Glomerular visceral epithelial cell (primary cell): ENCODE data around the gene PPDPF.

Experiments used
- DNase-seq: peaks from one replicate; pipeline ENCODE4 v3.0.0-alpha.2; 2016; ENCODE audit errors: extremely low spot score

The PPDPF gene

DNA sequence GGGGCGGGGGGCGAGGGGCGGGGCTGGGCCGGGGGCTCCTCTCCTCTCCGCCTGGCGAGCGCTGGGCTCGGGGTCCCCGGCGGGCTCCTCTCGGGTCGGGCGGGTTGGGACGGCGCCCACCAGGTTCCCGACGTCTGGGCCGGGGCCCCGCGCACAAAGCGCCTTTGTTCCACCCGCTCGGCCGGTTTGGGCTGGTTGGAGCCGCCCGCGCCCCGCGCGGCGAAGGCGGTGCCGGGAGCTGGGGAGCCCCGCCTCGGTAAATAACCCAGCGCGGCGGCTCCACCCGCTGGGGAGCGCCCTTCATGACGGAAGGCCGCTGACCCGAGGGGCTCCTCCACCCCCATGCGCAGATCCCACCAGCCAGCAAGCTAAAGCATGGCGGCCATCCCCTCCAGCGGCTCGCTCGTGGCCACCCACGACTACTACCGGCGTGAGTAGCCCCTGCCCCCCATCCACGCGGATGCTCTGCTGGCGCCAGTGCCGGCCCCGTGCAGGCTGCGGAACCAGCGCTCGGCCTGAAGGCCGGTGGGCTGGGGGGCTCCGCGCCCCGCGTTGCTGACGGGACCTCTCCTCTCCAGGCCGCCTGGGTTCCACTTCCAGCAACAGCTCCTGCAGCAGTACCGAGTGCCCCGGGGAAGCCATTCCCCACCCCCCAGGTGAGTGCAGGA, 503 bp downstream of the PPDPF start:
- peak; percentile 77 for DNase-seq

DNA sequence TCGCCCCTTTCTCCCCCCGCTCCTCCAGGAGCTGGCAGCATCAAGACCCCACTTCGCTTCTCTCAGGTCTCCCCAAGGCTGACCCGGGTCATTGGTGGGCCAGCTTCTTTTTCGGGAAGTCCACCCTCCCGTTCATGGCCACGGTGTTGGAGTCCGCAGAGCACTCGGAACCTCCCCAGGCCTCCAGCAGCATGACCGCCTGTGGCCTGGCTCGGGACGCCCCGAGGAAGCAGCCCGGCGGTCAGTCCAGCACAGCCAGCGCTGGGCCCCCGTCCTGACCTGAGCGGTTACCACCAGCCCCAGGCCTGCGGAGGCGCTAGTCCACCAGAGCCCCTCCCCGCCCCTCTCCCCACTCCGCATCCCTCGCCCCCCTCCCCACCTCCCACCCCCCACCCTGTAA, 1.0 kb downstream of the PPDPF start:
- no peak for DNase-seq

DNA sequence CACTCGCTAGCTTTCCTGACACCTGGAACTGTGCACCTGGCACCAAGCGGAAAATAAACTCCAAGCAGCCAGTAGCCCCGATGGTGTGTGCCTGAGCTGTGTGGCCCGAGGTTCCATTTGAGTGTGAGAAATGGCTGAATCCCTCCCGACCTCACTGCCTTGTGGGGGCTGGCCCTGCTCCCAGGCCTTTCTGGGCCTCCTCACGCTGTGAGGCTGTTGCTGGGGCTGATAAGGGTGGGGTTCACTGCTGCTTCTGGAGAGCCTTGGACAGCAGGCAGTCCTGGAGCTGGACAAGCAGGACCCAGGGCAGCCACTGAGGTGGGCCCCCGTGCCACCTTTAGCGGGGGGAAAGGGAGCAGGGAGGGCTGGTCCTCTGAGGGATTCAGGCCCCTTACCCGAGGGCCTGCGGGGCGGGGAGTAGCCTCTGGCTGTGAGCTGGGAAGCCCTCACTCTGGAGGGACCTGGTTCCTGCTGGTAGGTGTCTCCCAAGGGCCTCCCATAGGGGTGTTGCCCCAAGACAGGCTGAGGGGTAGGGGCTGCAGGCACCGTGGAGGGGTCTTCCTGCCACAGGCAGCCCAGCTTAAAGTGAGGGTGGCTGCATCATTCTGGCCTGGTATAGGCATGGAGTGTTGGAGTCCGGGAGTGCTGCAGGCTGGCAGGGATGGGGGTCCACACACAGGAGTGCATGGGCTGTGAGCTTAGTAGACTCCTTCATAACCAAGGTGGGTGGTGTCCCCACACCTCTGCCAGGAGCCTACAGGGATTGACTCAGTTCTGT, 1.7 kb downstream of the PPDPF start:
- DNase-seq, result no peak

DNA sequence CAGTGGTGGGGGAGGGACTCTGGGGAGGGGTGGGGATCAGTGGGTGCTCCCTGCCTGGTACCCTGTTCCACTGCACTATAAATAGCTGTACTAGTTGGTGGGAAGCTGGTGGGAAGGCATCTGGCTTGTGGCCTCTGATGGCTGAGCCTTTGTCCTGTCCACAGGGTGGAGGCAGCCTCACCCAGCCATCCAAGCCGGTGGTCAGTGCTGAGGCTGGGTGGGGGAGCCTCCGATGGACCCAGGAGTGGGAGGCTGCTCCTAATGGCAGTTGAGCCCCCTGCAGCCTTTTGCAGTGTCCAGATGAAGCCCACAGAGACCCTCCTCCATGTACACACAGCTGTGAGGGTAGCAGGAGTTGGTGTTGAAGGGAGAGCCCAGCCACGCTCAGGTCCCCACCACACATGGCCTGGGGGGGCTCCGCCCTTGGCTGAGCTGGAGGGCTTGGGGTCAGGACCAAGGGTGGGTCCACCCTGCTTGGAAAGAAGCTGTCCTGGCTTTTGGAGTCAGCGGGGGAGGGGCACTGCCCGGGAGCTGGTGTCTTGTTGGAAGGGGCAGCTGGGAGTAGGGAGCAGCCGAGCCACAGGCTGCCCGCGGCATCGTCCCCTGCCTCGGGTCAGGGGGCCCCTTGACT, 2.5 kb downstream of the PPDPF start:
- DNase-seq, result no peak

DNA sequence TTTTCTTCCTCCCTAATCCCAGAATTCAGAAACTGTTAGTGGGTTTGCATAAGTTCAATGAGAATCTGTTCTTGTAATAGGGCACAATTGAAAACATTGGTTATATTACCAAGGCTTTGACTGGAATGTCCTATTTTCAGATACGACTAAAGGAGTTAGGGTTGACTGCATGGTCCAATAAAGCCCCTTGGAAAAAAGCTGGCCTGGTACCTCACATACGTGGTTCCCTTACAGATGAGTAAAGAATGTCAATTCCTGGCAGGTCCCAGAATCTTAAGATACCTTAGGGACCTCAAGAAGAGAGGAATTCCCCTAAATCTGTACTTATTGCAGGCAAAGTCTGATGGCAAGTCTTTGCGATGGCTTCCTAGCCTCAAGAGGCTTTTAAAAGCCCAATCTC, 4.6 kb downstream of the PPDPF start:
- DNase-seq, result no peak

DNA sequence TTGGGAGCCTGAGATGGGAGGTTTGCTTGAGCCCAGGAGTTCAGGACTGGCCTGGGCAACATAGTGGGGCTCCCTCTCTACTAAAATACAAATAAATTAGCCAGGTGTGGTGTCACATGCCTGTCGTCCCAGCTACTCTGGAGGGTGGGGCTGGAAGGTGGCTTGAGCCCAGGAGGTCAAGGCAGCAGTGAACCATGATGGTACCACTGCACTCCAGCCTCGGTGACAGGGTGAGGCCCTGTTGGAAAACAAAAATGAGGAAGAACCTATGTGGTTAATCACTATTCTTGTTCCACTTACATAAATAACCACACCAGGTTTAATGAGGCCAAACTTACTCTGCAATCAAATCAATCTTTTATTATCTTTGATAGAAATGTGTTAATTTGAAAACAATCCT, 5.4 kb downstream of the PPDPF start:
- DNase-seq, result no peak

DNA sequence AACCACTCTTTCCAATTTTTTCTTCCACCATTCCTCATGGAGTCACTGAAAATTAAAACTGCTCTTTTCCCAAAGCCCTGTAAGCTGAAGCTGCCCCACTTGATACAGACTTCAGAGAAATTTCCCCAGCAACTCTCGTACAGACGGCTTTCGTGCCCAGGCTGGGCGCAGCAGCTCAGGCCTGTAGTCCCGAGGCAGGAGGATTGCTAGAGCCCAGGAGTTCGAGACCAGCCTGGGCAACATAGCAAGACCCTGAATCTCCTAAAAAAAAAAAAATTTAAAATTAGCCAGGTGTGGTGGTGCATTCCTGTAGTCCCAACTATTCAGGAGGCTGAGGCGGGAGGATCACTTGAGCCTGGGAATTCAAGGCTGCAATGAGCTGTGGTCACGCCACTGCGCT, 6.6 kb downstream of the PPDPF start:
- DNase-seq, result no peak

DNA sequence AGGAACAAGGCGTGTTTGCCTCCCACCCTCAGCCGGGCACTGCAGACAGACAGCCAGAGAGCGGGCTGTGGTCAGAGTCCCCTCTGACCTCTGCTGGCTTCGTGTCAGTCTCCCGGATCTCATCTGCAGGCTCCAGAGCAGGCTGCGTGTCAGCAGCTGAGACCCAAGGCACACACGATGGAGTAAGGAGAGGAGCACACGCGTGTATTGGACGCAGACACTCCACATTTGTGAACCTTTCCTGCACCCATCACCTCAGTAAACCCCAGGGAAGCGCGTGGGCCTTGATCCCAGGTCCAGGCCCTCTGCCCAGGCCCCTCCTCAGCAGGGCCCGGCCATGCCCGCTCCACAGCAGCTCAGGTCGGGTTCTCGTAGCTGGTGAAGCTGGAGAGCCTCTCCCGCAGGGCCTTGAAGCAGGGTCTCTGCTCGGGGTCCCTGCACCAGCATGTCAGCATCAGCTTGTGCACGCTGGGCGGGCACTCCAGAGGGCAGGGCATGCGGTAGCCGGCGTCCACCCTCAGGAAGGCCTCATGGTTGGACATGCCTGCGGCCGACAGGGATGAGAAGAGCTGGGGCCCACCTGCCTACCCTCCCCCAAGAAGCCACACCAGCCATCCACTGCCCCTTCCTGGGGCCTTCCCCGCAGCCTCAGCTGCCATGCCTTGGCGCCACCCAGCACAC, 8.8 kb downstream of the PPDPF start:
- no peak for DNase-seq

DNA sequence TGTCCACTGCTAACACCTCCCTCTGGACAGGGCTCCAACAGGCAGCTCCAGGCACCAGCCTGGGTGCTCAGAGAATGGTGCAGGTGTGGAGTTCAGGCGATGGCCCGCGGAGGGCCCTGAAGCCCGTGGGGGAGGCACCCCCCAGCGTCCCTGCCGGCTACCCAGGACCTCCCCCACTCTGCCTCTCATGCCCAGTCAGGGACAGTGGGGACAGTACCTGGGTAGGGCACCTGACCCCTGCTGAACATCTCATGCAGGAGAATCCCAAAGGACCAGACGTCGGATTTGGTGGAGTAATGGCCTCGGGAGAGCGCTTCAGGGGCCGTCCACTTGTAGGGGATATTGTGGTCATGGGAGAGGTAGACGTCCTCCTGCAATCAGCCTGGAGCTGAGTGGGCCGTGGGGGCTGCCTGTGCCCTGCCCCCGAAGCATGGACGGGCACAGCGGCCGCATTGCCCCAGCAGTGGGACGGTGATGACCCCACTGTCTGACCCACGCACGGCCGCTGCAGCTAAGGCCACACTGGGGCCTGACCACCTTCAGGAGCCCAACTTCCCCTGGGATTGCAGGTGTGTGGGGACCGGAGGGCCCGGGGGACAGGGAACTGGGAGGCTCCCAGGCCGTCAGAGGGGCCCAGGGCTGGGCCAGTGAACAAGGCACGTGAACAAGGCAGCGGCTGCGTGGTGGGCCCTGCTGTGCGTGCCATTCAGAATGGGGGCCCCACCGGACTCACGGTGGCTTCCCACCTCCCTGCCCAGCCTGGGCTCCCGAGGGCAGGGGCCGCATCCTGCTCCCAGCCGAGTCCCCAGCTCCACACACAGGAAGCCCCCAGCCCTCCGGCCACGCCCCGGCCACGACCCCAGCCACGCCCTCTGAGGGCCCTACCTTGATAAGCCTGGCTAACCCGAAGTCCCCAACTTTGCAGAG, 9.6 kb downstream of the PPDPF start:
- DNase-seq, result no peak

DNA sequence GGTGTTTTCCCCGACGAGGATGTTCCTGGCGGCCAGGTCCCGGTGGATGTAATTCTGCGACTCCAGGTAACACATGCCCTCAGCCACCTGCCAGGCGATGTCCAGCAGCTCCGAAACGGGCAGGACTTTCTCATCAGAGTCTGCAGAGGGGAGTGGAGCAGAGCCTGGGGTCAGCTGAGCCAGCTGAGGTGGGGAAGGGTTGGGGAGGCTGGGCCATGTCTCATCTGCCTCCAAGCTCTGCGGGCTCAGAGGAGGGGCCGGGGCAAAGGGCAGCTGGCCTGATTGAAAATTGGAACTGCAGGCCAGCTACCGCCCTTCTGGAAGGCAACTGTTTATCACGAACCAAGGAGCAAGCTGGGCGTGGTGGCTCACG, 10.2 kb downstream of the PPDPF start:
- no peak for DNase-seq

DNA sequence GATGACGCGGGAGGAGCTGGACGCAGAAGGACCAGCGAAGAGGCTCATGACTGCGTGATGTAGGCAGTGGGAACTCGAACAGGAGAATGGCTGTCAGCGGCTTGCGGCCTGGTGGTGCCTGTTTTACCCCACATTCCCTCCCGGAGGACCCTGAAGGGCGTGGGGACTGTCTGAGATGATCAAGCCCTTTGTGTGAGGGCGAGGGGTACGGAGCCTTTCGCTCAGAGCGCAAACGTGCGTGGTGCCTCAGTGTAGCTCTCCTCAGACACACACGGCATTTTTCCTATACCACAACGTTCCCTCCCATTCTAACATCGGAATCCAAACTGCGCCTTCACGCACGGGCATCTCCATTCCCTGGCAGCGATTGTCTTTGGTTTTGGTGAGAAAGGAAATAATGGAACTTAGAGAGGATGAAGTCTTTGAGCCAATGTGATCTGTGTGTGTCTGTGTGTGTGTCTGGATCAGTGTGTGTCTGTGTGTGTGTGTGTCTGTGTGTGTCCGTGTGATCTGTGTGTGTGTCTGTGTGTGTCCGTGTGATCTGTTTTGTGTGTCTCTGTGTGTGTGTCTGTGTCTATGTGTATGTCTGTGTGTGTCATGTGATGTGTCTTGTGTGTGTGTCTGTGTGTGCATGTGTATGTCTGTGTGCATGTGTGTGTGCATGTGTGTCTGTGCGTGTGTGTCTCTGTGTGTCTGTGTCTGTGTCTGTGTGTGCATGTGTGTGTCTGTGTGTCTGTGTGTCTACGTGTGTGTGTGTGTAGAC, 11.3 kb downstream of the PPDPF start:
- DNase-seq, result no peak

DNA sequence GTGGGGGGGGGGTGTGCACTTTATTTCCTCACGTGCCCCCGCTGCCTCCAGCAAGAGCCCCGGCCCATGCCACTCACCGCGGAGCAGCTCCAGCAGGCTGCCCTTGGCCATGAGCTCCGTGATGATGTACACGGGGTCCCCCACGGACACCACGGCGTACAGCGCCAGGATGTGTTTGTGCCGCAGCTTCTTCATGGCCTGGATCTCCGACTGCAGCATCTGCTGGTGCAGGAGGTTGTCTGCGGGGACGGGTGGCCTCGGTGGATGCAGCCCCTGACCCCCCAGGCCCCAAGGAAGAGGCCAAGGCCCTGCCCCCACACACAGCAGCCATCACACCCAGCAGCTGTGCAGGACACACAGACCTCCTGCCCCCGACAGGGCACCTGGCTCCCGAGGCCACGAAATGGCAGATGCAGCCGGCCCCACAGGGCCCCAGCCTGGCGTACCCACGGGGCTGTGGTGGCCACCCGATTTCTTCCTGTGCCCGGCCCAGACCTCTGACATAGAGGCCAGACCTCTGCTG, 11.9 kb downstream of the PPDPF start:
- DNase-seq, result no peak

DNA sequence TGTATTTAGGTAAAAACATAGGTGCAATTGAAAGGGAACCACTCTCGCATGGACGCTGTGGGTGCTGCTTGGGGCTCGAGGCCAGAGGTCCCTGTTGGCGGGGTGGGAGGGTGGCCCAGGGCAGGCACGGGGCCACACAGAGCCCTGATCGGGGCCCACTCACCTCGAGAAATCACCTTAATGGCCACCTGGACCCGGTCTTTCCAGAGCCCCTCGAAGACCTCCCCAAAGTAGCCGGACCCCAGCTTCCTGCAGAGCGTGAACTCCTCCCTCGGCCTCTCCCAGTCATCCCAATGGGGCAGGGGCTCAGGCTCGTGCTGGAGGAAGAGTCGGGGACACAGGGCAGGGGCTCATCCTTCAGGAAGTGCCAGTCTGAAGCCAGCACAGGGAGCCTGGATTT, 12.8 kb downstream of the PPDPF start:
- DNase-seq, result no peak

DNA sequence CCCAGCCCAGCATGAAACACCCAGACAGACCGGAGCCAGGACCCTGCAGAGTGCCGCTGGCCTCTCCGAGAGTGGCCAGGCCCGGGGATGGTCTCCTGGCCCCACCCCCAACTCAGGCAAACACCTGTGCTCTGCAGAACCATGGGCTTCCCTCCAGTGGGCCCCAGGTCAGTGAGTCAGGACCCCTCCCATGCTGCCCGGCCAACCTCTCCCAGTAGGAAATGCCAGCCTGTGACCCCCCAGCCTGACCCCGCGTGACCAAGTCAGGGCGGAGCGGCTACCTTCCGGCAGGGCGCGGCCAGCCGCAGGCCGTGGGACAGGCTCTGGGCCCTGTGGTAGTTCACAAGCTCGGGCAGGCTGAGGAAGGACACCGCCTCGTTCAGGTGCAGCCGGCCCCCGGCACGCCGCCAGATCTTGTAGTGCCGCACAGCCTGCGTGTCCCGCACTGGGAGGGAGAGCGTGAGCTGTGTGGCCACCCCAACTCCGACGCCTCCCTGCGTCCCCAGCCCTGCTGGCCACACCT, 13.4 kb downstream of the PPDPF start:
- no peak for DNase-seq

DNA sequence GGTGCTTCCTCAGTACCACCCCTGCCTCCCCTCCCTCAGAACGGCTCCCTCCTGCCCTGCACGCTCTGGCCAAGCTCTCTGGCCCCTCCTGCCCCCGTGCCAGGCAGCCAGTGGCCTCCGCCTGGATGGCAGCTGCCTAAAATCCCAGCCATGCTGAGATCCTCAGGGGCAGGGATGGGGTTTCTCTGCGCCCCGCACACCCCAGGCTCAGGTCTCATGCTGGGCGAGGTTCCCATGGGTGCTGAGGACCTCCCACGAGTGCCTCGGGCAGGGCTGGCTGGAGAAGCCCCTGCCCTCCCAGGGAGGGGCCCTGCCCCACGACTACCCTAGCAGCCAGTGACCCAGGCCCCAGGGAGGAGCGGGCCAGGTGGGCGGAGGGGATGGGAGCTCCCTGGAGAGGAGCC, 13.9 kb downstream of the PPDPF start:
- no peak for DNase-seq

DNA sequence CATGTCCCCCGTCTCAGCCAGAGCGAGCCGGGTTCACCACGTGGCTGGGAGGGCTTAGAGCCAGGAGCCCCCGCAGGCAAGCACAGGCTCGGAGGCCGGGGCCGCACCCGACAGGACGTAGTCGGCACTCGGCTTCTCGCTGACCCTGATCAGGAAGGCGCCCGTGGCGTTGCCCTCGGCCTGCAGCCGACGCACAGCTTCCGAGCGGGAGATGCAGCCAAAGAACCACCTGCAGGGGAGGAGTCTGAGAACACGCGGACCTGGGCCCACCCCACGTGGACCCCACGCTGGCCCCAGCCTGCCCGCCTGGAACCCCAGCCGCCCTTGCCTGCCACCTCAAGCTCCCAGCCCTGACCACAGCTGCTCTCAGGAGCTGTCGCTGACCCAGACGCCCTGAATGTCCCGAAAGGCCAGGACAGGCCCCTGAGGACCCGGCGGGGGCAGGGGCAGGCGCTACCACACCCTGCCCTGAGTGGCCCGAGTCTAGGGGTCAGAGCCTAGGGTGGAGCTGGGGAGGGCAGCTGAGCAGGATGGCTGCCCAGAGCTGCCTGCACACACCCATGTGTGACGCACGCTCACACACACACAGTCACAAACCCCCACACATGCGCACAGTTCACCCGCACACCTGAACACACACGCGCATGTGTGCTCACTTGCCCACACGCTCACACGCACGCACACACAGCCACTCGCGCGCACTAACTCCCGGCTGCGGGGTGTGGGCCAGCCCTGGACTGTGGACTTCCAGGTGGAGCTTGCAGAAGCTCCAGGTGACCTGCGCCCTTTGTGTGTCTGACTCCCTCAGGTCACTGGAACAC, 14.5 kb downstream of the PPDPF start:
- no peak for DNase-seq

DNA sequence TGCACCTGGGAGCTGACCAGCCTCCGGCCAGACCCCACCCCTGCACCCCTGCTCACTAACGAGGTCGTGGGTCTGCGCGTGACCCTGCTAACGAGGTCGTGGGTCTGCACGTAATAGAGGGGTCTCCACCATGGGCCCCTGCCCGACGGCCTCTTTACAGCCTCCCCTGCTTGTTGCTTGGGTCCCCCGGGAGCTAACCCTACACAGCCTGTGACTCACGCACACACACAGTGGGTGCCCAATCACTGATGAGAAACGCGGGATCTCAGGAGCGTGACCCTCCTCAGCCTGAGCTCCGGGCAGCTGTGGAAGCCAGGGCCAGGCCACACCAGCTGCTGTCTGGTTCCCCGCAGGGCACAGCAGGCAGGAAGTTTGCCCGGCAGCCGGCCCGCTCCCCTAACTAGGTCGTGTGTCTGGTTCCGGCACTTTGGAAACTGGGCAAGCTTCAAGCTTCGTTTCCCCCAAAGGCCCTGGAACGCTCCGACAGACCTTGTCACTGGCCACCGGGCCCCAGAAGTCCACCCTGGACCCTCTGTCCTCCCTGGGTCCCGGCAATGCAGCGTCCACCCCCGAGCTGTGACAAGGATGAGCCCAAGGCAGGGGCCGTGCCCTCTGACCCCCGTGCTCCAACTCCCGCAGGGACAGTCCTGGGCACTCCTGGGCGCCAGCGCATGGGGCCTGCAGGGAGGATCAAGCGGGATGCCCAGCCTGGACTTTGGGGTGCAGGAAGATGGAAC, 15.8 kb downstream of the PPDPF start:
- DNase-seq, result peak; percentile 49

DNA sequence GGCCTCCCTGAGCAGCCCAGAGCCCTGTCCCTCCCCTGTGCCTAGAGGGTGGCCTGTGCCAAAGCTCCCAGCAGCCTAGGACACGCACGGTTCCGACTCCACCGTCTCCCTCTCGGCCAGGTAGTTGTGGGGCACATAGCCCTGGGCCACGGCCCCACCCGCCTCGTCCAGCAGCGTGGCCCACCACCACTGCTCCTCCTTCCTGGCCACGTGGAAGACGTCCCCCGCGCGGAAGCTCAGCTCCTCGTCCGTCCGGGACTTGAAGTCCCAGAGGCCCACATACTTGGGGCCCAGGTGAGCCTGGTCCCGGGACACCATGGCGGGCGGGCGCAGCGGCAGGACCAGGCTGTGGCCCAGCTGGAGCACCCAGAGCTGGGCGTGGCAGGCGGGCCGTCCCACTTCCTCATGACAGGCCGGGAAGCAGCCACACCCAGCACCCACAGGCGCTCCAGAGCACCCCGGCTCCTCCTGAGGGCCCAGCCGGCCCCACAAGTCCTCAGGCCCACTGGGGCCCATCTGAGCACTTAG, 16.5 kb downstream of the PPDPF start, which contains the start of gene PTK6:
Gene PTK6 (minus strand): TSS at position 380 of the 528 bp plus-strand sequence. CDS start 62 bp downstream, at position 318.
- no peak for DNase-seq
